ENCODE data around the gene SNX32. TPM values are rescaled to one million over a fixed set of nuclear protein-coding genes. Genes with fewer than 3 reads are reported as not detected.

SNX32 gene
- total and polyA plus RNA-seq, 2 of the 13 experiments (the other 11 are each of a cell fraction or from before 2014, with no cell fraction given) = 0.09 to 0.34 TPM

- TF ChIP-seq RERE (CRISPR knock-in tag; IDR thresholded peaks at IDR 0.05; ENCODE audit: low read depth) (peak; percentile 42; the same call in 1 of the 2 replicates), MZF1 (CRISPR knock-in tag; IDR thresholded peaks at IDR 0.05; ENCODE audit: borderline replicate concordance) (no peak), ZNF703 (CRISPR knock-in tag; IDR thresholded peaks at IDR 0.05; ENCODE audit: borderline replicate concordance) (no peak), MEF2D (CRISPR knock-in tag; IDR thresholded peaks at IDR 0.05) (peak; percentile 52; the same call in 1 of the 2 replicates), ATF2 (CRISPR knock-in tag; IDR thresholded peaks at IDR 0.05) (peak; percentile 56; the same call in 1 of the 2 replicates), ZNF746 (CRISPR knock-in tag; IDR thresholded peaks at IDR 0.05) (no peak), CREB1 (IDR thresholded peaks at IDR 0.05) (peak; percentile 81), CREB1 (CRISPR knock-in tag; IDR thresholded peaks at IDR 0.05) (peak; percentile 95), ZNF329 (CRISPR knock-in tag; IDR thresholded peaks at IDR 0.05; ENCODE audit: low read depth) (peak; percentile 48; the same call in 1 of the 2 replicates), ZNF512B (CRISPR knock-in tag; IDR thresholded peaks at IDR 0.05; ENCODE audit: borderline replicate concordance) (no peak), MLLT10 (CRISPR knock-in tag; IDR thresholded peaks at IDR 0.05) (no peak), TAF1 (CRISPR knock-in tag; IDR thresholded peaks at IDR 0.05) (peak; percentile 57; the same call in 1 of the 2 replicates), ETS1 (CRISPR knock-in tag; IDR thresholded peaks at IDR 0.05) (no peak), ZNF530 (CRISPR knock-in tag; IDR thresholded peaks at IDR 0.05; ENCODE audit: low read depth) (no peak), STAG1 (CRISPR knock-in tag; IDR thresholded peaks at IDR 0.05) (peak; percentile 53), NR2F2 (IDR thresholded peaks at IDR 0.05; ENCODE audit: borderline replicate concordance, low read depth) (no peak), ZNF83 (CRISPR knock-in tag; IDR thresholded peaks at IDR 0.05; ENCODE audit: borderline replicate concordance) (no peak), FOSL2 (CRISPR knock-in tag; IDR thresholded peaks at IDR 0.05) (peak; percentile 25), RELA (CRISPR knock-in tag; IDR thresholded peaks at IDR 0.05) (no peak), NFE2L1 (CRISPR knock-in tag; IDR thresholded peaks at IDR 0.05; ENCODE audit: borderline replicate concordance) (no peak)
Observed at GRCh38 chr11:65888163-65888814, 54.5 kb downstream of the SNX32 start, which contains the start of gene FIBP (continued).
